Measurements from ENCODE around the gene NR3C2. TPM values are rescaled to one million over a fixed set of nuclear protein-coding genes. Genes with fewer than 3 reads are reported as not detected.

Gene NR3C2
- total and polyA plus RNA-seq, 4 donors = 2.0 to 11.5 (median 3.2) TPM

- Histone ChIP-seq H3K27me3 (ENCODE audit: control insufficient read depth in 4 of 4, insufficient read depth in 4 of 4, low read length in 3 of 4) (no peaks in the 10 kb centered on the region), H3K9ac (ENCODE audit: low read depth in 1 of 2, low read length in 2 of 2) (no peak overlapping the region), H3K4me3 (ENCODE audit: low read depth in 1 of 3, low read length in 3 of 3) (no peak overlapping the region), H3K4me1 (ENCODE audit: control insufficient read depth in 4 of 4, insufficient read depth in 4 of 4, low read length in 3 of 4) (peaks cover 0 to 17% (median 15%) of the 10 kb centered on the region in 4 donors), H3K27ac (ENCODE audit: low read depth in 1 of 2, low read length in 2 of 2) (no peak overlapping the region), H3K36me3 (ENCODE audit: control insufficient read depth in 4 of 4, insufficient read depth in 3 of 4, low read depth in 1 of 4, low read length in 3 of 4) (no peaks in the 10 kb centered on the region), H3K9me3 (ENCODE audit: control insufficient read depth in 4 of 4, low read length in 3 of 4) (no peaks in the 10 kb centered on the region)
- WGBS = 95% methylated on average over 11 of the region's 11 CpGs
- no peak for DNase-seq (ENCODE audit: low spot score)
- no peak for TF ChIP-seq TAF1 (conservative IDR thresholded peaks at IDR 0.05)
- no peak for TF ChIP-seq MAX (IDR thresholded peaks at IDR 0.05)
- TF ChIP-seq FOXA2 (IDR thresholded peaks at IDR 0.05) = no peak
- no peak for TF ChIP-seq SP1 (IDR thresholded peaks at IDR 0.05)
- TF ChIP-seq ATF3 (IDR thresholded peaks at IDR 0.05) = no peak
- TF ChIP-seq GABPA (IDR thresholded peaks at IDR 0.05 in 1 of 2, conservative IDR thresholded peaks at IDR 0.05 in 1 of 2) = no peak
- no peak for TF ChIP-seq FOXA1 (IDR thresholded peaks at IDR 0.05)
- no peak for TF ChIP-seq YY1 (IDR thresholded peaks at IDR 0.05)
- TF ChIP-seq JUND (IDR thresholded peaks at IDR 0.05) = no peak
- no peak for TF ChIP-seq ZBTB33 (IDR thresholded peaks at IDR 0.05)
- no peak for TF ChIP-seq EGR1 (IDR thresholded peaks at IDR 0.05; ENCODE audit: low read depth in 2 of 2)
- no peak for TF ChIP-seq REST (IDR thresholded peaks at IDR 0.05)
- no peak for TF ChIP-seq NR2F2 (IDR thresholded peaks at IDR 0.05)
- TF ChIP-seq RAD21 (IDR thresholded peaks at IDR 0.05) = no peak
- TF ChIP-seq HNF4G (IDR thresholded peaks at IDR 0.05) = no peak
- TF ChIP-seq HNF4A (conservative IDR thresholded peaks at IDR 0.05) = no peak
- no peak for TF ChIP-seq CTCF (IDR thresholded peaks at IDR 0.05; ENCODE audit: low read depth, low read length, missing input control)
- TF ChIP-seq RXRA (IDR thresholded peaks at IDR 0.05) = no peak
These were observed 388.8 kb downstream of the NR3C2 start for GRCh38 chr4:148053298-148054003.
